HL-60 (cell line): ENCODE measurements around the gene CDK6.

Experiments
- GABPA ChIP-seq: IDR thresholded peaks from 2 replicates; pipeline ENCODE4 v1.6.1; 2012; ENCODE audit warnings: low read depth
- POLR2AphosphoS5 ChIP-seq: IDR thresholded peaks from 2 replicates; pipeline ENCODE4 v1.6.1; 2012; ENCODE audit warnings: low read depth
- SPI1 ChIP-seq: IDR thresholded peaks from 2 replicates; pipeline ENCODE4 v1.6.1; 2012; ENCODE audit warnings: low read depth, mild to moderate bottlenecking, borderline replicate concordance
- TF ChIP-seq, protein P1 (sequence below): IDR thresholded peaks from one replicate; pipeline ENCODE4 v1.5.1; 2011; ENCODE audit warnings: low read length, control low read depth, inconsistent platforms; ENCODE audit not compliant: insufficient read depth
- TF ChIP-seq, protein P2 (sequence below): IDR thresholded peaks from 2 replicates; pipeline ENCODE4 v1.6.1; 2012; ENCODE audit warnings: low read depth; ENCODE audit not compliant: insufficient replicate concordance

DNA sequence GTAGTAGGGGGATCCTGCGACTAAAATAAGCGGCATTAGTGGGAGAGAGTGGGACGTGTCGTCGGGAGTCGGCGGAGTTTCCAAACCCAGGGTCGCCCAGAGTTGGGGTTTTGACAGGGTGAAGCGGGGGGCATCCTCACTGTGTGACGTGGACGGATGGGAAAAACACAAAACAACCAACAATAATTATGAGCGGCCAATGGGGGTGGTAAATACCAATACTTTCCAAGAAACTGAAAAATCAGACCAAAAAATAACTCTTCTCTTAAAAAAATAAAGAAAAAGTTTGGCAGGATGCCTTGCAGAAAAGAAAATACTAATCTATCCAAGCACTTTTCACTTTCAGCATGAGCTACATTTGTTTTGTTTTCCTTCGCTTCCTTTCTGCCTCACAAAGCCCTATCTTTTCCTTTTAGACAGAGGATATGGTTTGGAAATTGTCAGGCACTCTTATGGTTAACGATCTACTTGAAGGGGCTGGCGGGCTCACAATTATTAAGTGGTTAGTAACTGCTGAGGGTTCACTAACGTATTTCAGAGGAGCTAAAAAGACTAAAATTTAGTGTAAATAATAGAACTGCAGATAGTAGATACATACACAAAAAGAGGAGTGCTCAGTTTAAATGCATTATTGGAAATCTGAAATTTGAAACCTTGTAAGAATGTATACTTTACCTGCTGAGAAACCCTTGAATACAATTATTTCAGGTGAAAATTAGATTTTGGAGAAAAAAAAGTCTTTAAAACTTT, 802 bp upstream of the CDK6 start:
- TF ChIP-seq, protein P1, sequence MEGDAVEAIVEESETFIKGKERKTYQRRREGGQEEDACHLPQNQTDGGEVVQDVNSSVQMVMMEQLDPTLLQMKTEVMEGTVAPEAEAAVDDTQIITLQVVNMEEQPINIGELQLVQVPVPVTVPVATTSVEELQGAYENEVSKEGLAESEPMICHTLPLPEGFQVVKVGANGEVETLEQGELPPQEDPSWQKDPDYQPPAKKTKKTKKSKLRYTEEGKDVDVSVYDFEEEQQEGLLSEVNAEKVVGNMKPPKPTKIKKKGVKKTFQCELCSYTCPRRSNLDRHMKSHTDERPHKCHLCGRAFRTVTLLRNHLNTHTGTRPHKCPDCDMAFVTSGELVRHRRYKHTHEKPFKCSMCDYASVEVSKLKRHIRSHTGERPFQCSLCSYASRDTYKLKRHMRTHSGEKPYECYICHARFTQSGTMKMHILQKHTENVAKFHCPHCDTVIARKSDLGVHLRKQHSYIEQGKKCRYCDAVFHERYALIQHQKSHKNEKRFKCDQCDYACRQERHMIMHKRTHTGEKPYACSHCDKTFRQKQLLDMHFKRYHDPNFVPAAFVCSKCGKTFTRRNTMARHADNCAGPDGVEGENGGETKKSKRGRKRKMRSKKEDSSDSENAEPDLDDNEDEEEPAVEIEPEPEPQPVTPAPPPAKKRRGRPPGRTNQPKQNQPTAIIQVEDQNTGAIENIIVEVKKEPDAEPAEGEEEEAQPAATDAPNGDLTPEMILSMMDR = no peak
- TF ChIP-seq, protein P2, sequence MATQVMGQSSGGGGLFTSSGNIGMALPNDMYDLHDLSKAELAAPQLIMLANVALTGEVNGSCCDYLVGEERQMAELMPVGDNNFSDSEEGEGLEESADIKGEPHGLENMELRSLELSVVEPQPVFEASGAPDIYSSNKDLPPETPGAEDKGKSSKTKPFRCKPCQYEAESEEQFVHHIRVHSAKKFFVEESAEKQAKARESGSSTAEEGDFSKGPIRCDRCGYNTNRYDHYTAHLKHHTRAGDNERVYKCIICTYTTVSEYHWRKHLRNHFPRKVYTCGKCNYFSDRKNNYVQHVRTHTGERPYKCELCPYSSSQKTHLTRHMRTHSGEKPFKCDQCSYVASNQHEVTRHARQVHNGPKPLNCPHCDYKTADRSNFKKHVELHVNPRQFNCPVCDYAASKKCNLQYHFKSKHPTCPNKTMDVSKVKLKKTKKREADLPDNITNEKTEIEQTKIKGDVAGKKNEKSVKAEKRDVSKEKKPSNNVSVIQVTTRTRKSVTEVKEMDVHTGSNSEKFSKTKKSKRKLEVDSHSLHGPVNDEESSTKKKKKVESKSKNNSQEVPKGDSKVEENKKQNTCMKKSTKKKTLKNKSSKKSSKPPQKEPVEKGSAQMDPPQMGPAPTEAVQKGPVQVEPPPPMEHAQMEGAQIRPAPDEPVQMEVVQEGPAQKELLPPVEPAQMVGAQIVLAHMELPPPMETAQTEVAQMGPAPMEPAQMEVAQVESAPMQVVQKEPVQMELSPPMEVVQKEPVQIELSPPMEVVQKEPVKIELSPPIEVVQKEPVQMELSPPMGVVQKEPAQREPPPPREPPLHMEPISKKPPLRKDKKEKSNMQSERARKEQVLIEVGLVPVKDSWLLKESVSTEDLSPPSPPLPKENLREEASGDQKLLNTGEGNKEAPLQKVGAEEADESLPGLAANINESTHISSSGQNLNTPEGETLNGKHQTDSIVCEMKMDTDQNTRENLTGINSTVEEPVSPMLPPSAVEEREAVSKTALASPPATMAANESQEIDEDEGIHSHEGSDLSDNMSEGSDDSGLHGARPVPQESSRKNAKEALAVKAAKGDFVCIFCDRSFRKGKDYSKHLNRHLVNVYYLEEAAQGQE = no peak
- TF ChIP-seq POLR2AphosphoS5 (no peak), GABPA (no peak), SPI1 (no peak)
